Psoas muscle (tissue), 8 donors: Measurements from ENCODE around the gene DDAH1. TPM values are rescaled to one million over a fixed set of nuclear protein-coding genes. Genes with fewer than 3 reads are reported as not detected.
A peak's percentile ranks its signal among the peaks of the same experiment; 100 is the strongest.

Experiments
- ATAC-seq, 4 donors: fragments of 200-7000 bp; cut with Tn5 transposase; one replicate each; pipeline ENCODE4 v1.9.1; 2020; ENCODE audit warnings: moderate library complexity in 3 of 4, mild to moderate bottlenecking in 2 of 4
- DNase-seq, 2 donors: peaks; one replicate each; pipeline ENCODE4 v3.0.0-alpha.2; 2020
- H3K27ac ChIP-seq: fragments of 200-600 bp; one replicate; pipeline ENCODE4 v1.8.0; 2022
- H3K27me3 ChIP-seq, 3 donors: fragments of 200-600 bp in 1 of 3; one replicate each; pipeline versions ENCODE4 v1.6.1 to v1.8.0; 2013 to 2022; ENCODE audit warnings: low read length in 2 of 3, mild to moderate bottlenecking in 2 of 3, moderate library complexity in 1 of 3; ENCODE audit not compliant: insufficient read depth in 3 of 3
- H3K36me3 ChIP-seq, 2 donors: fragments of 200-600 bp in 1 of 2; one replicate each; pipeline versions ENCODE4 v1.6.1 to v1.8.0; 2013 to 2022; ENCODE audit warnings: low read depth in 1 of 2, mild to moderate bottlenecking in 1 of 2, moderate library complexity in 1 of 2; ENCODE audit not compliant: insufficient read depth in 1 of 2
- H3K4me1 ChIP-seq: fragments of 200-600 bp; one replicate; pipeline ENCODE4 v1.8.0; 2022
- H3K4me3 ChIP-seq: fragments of 200-600 bp; one replicate; pipeline ENCODE4 v1.8.0; 2022; ENCODE audit warnings: mild to moderate bottlenecking
- H3K9me3 ChIP-seq: fragments of 200-600 bp; one replicate; pipeline ENCODE4 v1.8.0; 2022
- CTCF ChIP-seq: fragments of 200-600 bp; IDR thresholded peaks from one replicate; pipeline ENCODE4 v1.8.0; 2022; ENCODE audit warnings: antibody characterized with exemption
- WGBS, 3 donors: extraction: QIAGEN DNeasy Blood & Tissue Kit; methylation state at CpG; one replicate each; pipeline versions ENCODE4 v1.1.6 to v1.1.7; 2013; 5-methylcytosine and 5-hydroxymethylcytosine counted together
- intact Hi-C, 2 donors: fragments of 100-400 bp; cut with DNase I; formaldehyde crosslinking; loops; one replicate each; pipeline versions ENCODE4 v1.11.0 to v1.14.2; 2022
- polyA plus RNA-seq, 3 donors: library from polyadenylated mRNA; stranded (reverse); fragments of 200-250 nt; gene quantifications; one replicate each; pipeline ENCODE4 v1.2.3, GENCODE V29; 2013
- total RNA-seq, 4 donors: library from RNA; stranded (reverse); fragmentation: NEBNext Ultra II Directional in 2 of 4; extraction: Animal tissue kit (Norgen Biotek cat#: 25700) in 2 of 4; gene quantifications; one replicate each; pipeline versions ENCODE4 v1.2.1 to v1.2.4, GENCODE V29; 2021 to 2023
- donor health status: healthy with polysubstance abuse.
- donor health status: DM: no; HTN: no; CAD: no; lungs with moderate emphysema.
- donor health status: Bipolar disorder and iron deficiency.
- donor health status: healthy.
- donor health status: DM: yes; HTN: yes; CAD: no.
- donor health status: DM: no; HTN: no; CAD: no.
- donor health status: DM: no; HTN: no; CAD: no.
- donor health status: DM: yes; HTN: yes; CAD: no.

DDAH1 gene
- total and polyA plus RNA-seq, 7 donors: 2.1 to 53.6 (median 8.2) TPM

DNA sequence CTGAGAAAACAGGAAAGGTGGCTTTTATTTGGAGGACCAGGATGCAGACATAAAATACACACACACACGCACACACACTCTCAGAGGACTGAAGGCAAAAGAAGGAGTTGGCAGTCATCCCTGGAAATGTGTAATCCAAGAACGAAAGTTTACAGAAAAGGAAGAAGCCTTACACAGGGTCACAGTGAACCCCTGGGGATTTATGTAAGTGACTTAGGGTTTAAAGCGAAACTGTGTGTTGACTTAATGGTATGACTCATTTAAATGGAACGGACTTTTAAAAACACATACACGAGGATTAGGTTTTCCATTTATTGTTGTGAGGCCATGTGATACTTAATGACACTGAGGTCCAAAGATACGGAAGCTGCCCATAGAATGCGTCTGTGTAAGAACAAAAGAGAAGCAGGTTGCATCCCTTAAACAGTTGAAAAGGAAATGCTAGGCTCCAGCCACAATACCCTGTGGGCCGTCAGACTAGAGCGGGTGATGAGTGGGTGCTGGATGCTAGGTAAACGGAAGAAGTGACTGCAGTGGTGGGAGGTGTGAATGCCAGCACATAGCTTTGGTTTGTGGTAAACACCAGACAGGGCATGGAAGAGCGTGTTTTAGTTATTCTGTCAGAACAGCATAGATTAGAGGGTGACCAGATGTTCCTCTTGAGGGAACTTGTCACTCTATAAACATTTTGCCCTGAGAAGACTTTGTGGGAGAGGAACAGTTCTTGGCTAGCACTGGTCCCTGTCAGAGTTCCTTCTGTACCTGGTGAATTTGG is 166.9 kb downstream of the DDAH1 start:
- 40 to 60% (median 54%) methylated on average over 11 of the region's 11 CpGs for WGBS, 3 donors
- Histone ChIP-seq H3K36me3 (no peaks in the 10 kb centered on the region), H3K27ac (peak overlapping the region; percentile 51), H3K9me3 (no peaks in the 10 kb centered on the region), H3K4me1 (no peaks in the 10 kb centered on the region), H3K27me3 (no peaks in the 10 kb centered on the region), H3K4me3 (no peak overlapping the region)
- intact Hi-C loops: no loop called here
- ATAC-seq (peak; percentile 54 to 73 (median 66)), DNase-seq (no peak)
- TF ChIP-seq CTCF: no peak

- intact Hi-C loops: no loop called here
- H3K4me3 ChIP-seq: no peak overlapping the region
- H3K36me3 ChIP-seq: no peaks in the 10 kb centered on the region
- DNase-seq (no peak), ATAC-seq (no peak)
- peak overlapping the region; percentile 32 for H3K27ac ChIP-seq
- TF ChIP-seq CTCF: no peak
- WGBS, 3 donors: 58 to 72% (median 63%) methylated on average over 1 of the region's 1 CpG
- H3K27me3 ChIP-seq: no peaks in the 10 kb centered on the region
- no peaks in the 10 kb centered on the region for H3K9me3 ChIP-seq
- no peaks in the 10 kb centered on the region for H3K4me1 ChIP-seq
Observed at GRCh38 chr1:85297538-85297854, 167.5 kb downstream of the DDAH1 start.

DNA sequence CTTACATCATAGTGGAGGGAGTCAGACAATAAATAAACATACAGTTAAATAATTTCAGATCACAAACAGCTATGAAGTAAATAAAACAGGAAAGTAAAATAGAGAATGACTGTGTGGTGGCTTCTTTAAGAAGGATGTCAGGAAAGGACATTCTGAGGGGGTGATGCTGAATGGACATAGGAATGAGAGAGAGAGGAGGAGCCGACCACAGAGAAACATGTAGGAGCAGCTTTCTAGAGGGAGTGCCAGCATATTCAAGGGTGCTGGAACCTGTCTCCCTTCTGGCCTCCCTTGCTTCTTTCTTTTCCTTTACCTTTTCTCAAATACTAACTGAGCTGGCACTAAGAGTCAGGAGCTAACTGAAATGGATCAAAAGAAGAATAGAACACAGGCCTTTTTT is 168.0 kb downstream of the DDAH1 start:
- 63 to 75% (median 64%) methylated on average over 1 of the region's 1 CpG for WGBS, 3 donors
- no peak for ATAC-seq
- Histone ChIP-seq H3K9me3 (no peaks in the 10 kb centered on the region), H3K27me3 (no peaks in the 10 kb centered on the region), H3K27ac (no peak overlapping the region), H3K4me3 (no peak overlapping the region), H3K4me1 (no peaks in the 10 kb centered on the region), H3K36me3 (no peaks in the 10 kb centered on the region)
- no peak for DNase-seq
- intact Hi-C loops: no loop called here
- TF ChIP-seq CTCF: no peak

- ATAC-seq (no peak), DNase-seq (no peak)
- WGBS, 3 donors: 74 to 82% (median 77%) methylated on average over 4 of the region's 4 CpGs
- H3K9me3 ChIP-seq: no peaks in the 10 kb centered on the region
- no peaks in the 10 kb centered on the region for H3K4me1 ChIP-seq
- H3K27me3 ChIP-seq: no peaks in the 10 kb centered on the region
- H3K36me3 ChIP-seq: no peaks in the 10 kb centered on the region
- intact Hi-C loops: no loop called here
- no peak overlapping the region for H3K4me3 ChIP-seq
- TF ChIP-seq CTCF: no peak
- no peak overlapping the region for H3K27ac ChIP-seq
Observed at GRCh38 chr1:85295654-85296053, 169.3 kb downstream of the DDAH1 start.

- intact Hi-C loops: no loop called here
Observed at GRCh38 chr1:85295006-85295431, 169.9 kb downstream of the DDAH1 start.

More at GRCh38 chr1:85295006-85295431, 169.9 kb downstream of the DDAH1 start:
- H3K9me3 ChIP-seq: no peaks in the 10 kb centered on the region
- no peak overlapping the region for H3K27ac ChIP-seq
- 40 to 47% (median 42%) methylated on average over 3 of the region's 3 CpGs for WGBS, 3 donors
- H3K27me3 ChIP-seq: no peaks in the 10 kb centered on the region
- no peaks in the 10 kb centered on the region for H3K4me1 ChIP-seq
- no peak overlapping the region for H3K4me3 ChIP-seq
- DNase-seq (no peak), ATAC-seq (no peak)
- no peaks in the 10 kb centered on the region for H3K36me3 ChIP-seq
- no peak for TF ChIP-seq CTCF
